ENCODE results near the gene ABCF2. TPM values are rescaled to one million over a fixed set of nuclear protein-coding genes. Genes with fewer than 3 reads are reported as not detected.

The ABCF2 gene
- total and polyA plus RNA-seq, 8 donors: 20.3 to 40.6 (median 25.8) TPM

- Histone ChIP-seq H3K4me3 (peak overlapping the region; percentile 89 to 96), H3K9me3 (no peaks in the 10 kb centered on the region), H3K27ac (no peak overlapping the region), H3K36me3 (peaks cover 0 to 40% of the 10 kb centered on the region in 2 donors), H3K27me3 (no peaks in the 10 kb centered on the region), H3K4me1 (peaks cover 10 to 28% of the 10 kb centered on the region in 2 donors)
- no peak for ATAC-seq
- peak in 1 of 4 donors; percentile 31 for DNase-seq
- intact Hi-C loops (cut with DNase I): no loop called here
- no peak for TF ChIP-seq CTCF (IDR thresholded peaks at IDR 0.05)
These were observed 976 bp downstream of the ABCF2 start for GRCh38 chr7:151225948-151226510.

- Histone ChIP-seq H3K36me3 (peaks cover 0 to 63% of the 10 kb centered on the region in 2 donors), H3K4me3 (no peak overlapping the region), H3K27ac (no peak overlapping the region), H3K4me1 (peaks cover 10 to 28% of the 10 kb centered on the region in 2 donors), H3K9me3 (no peaks in the 10 kb centered on the region), H3K27me3 (no peaks in the 10 kb centered on the region)
- ATAC-seq (no peak), DNase-seq (no peak)
- intact Hi-C loops (cut with DNase I): no loop called here
- no peak for TF ChIP-seq CTCF (IDR thresholded peaks at IDR 0.05)
These were observed 3.3 kb downstream of the ABCF2 start for GRCh38 chr7:151223728-151224127.

- peaks cover 0 to 100% of the 10 kb centered on the region in 2 donors for H3K36me3 ChIP-seq
- no peak for ATAC-seq
- intact Hi-C loops (cut with DNase I): no loop called here
These were observed 8.8 kb downstream of the ABCF2 start for GRCh38 chr7:151218170-151218569.

GRCh38 chr7:151215396-151215795, 11.6 kb downstream of the ABCF2 start:
- Histone ChIP-seq H3K4me1 (no peaks in the 10 kb centered on the region), H3K9me3 (no peaks in the 10 kb centered on the region), H3K27me3 (no peaks in the 10 kb centered on the region), H3K4me3 (no peak overlapping the region), H3K27ac (no peak overlapping the region), H3K36me3 (peaks cover 0 to 87% of the 10 kb centered on the region in 2 donors)
- DNase-seq (no peak), ATAC-seq (no peak)
- intact Hi-C loops (cut with DNase I): no loop called here
- no peak for TF ChIP-seq CTCF (IDR thresholded peaks at IDR 0.05)

More at GRCh38 chr7:151218170-151218569, 8.8 kb downstream of the ABCF2 start:
- Histone ChIP-seq H3K27me3 (no peaks in the 10 kb centered on the region), H3K4me1 (no peaks in the 10 kb centered on the region), H3K4me3 (no peak overlapping the region), H3K9me3 (no peaks in the 10 kb centered on the region), H3K27ac (no peak overlapping the region)
- no peak for TF ChIP-seq CTCF (IDR thresholded peaks at IDR 0.05)
- DNase-seq: no peak

- peaks cover 0 to 72% of the 10 kb centered on the region in 2 donors for H3K36me3 ChIP-seq
- no peaks in the 10 kb centered on the region for H3K27me3 ChIP-seq
- ATAC-seq (no peak), DNase-seq (no peak)
- intact Hi-C loops (cut with DNase I): no loop called here
- no peaks in the 10 kb centered on the region for H3K9me3 ChIP-seq
- H3K27ac ChIP-seq: no peak overlapping the region
- no peak overlapping the region for H3K4me3 ChIP-seq
- no peaks in the 10 kb centered on the region for H3K4me1 ChIP-seq
- no peak for TF ChIP-seq CTCF (IDR thresholded peaks at IDR 0.05)
These were observed 13.2 kb downstream of the ABCF2 start for GRCh38 chr7:151213826-151214225.
